ENCODE data around the gene BCS1L. TPM values are rescaled to one million over a fixed set of nuclear protein-coding genes. Genes with fewer than 3 reads are reported as not detected.

Gene BCS1L
- total and polyA plus RNA-seq, 2 of the 13 experiments (the other 11 are each of a cell fraction or from before 2014, with no cell fraction given) = 48.9 to 76.0 TPM

GRCh38 chr2:218671654-218672566 lies 12.4 kb downstream of the BCS1L start, which contains the start of the genes RNF25 and STK36 (continued):
- TF ChIP-seq GMEB2 (CRISPR knock-in tag; IDR thresholded peaks at IDR 0.05; ENCODE audit: low read depth) = 0 out of 2 replicates have a peak, but pooled peaks have one; percentile 39
- peak; percentile 57 for TF ChIP-seq U2AF1 (optimal IDR thresholded peaks at IDR 0.05; ENCODE audit: low read depth, low read length)
- TF ChIP-seq RORA (CRISPR knock-in tag; IDR thresholded peaks at IDR 0.05) = no peak
- 0 out of 2 replicates have a peak, but pooled peaks have one; percentile 40 for TF ChIP-seq SMYD3 (CRISPR knock-in tag; IDR thresholded peaks at IDR 0.05)
- TF ChIP-seq ZFP91 (CRISPR knock-in tag; IDR thresholded peaks at IDR 0.05; ENCODE audit: borderline replicate concordance) = peak; percentile 91
- no peak for TF ChIP-seq NPAS2 (CRISPR knock-in tag; IDR thresholded peaks at IDR 0.05; ENCODE audit: borderline replicate concordance)
- no peak for TF ChIP-seq TCF7 (IDR thresholded peaks at IDR 0.05; ENCODE audit: low read depth)
- no peak for TF ChIP-seq WIZ (CRISPR knock-in tag; IDR thresholded peaks at IDR 0.05)
- TF ChIP-seq, protein P1, sequence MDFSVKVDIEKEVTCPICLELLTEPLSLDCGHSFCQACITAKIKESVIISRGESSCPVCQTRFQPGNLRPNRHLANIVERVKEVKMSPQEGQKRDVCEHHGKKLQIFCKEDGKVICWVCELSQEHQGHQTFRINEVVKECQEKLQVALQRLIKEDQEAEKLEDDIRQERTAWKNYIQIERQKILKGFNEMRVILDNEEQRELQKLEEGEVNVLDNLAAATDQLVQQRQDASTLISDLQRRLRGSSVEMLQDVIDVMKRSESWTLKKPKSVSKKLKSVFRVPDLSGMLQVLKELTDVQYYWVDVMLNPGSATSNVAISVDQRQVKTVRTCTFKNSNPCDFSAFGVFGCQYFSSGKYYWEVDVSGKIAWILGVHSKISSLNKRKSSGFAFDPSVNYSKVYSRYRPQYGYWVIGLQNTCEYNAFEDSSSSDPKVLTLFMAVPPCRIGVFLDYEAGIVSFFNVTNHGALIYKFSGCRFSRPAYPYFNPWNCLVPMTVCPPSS (IDR thresholded peaks at IDR 0.05) = no peak
- TF ChIP-seq MYC (CRISPR knock-in tag; IDR thresholded peaks at IDR 0.05; ENCODE audit: borderline replicate concordance) = peak; percentile 55; the same call in 1 of the 2 replicates
- TF ChIP-seq EHMT2 (IDR thresholded peaks at IDR 0.05; ENCODE audit: borderline replicate concordance, low read depth, low read length) = no peak
- TF ChIP-seq HIVEP1 (CRISPR knock-in tag; IDR thresholded peaks at IDR 0.05) = peak; percentile 62; the same call in 1 of the 2 replicates
- TF ChIP-seq BORCS8-MEF2B (CRISPR knock-in tag; IDR thresholded peaks at IDR 0.05) = peak; percentile 87
- TF ChIP-seq ZNF563 (CRISPR knock-in tag; IDR thresholded peaks at IDR 0.05) = peak; percentile 46; the same call in 1 of the 2 replicates
- TF ChIP-seq ONECUT2 (CRISPR knock-in tag; IDR thresholded peaks at IDR 0.05) = no peak; the same call in 1 of the 2 replicates

All from HepG2 (cell line).